IPS-18c (cell line): Measurements from ENCODE around the gene GPRC5B.

Experiments used
- H3K4me3 ChIP-seq: 2 replicates; pipeline ENCODE4 v1.7.0; 2013; ENCODE audit warnings: low read depth, mild to moderate bottlenecking, low read length, moderate library complexity; ENCODE audit not compliant: insufficient read depth
- H3K9me3 ChIP-seq: one replicate; pipeline ENCODE4 v1.6.1; 2013; ENCODE audit warnings: mild to moderate bottlenecking, low read length, moderate library complexity; ENCODE audit not compliant: control insufficient read depth, insufficient read depth

GPRC5B gene

DNA sequence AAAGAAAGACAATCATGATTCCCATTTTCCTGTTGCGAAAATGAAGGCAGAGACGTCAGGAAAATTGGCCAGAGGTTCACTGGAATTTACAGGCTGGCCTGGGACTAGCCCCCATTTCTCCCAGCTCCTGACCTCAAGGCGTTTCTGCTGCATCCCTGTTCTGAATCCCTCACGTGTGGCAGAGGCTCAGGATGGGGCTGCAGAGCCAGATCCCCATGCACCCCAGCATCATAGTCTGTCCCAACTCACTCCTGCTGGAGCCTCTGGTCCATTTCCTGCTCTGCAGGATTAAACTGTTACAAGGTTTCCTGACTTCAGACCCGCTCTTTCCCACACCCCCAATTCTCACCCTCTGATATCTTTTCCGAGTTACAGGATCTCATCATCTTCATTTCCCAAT lies 2.9 kb downstream of the GPRC5B start:
- H3K4me3 ChIP-seq = no peak overlapping the region; the same call in 1 of the 2 replicates
- H3K9me3 ChIP-seq = peaks cover 2% of the 10 kb centered on the region

DNA sequence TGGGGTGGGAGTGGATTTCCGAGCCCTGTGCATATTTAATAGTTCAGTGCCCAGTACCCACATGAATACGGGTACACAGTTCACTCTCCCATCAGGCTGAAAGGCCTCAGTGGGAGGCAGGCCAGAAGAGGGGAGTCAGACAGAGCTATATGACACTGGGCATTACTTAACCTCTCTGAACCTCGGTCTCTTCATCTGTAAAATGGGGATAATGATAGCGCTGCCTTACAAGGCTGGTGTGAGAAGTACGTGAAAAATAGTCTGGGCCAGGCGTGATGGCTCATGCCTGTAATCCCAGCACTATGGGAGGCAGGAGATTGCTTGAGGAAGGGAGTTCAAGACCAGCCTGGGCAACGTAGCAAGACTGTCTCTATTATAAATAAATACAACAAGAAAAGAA lies 3.6 kb downstream of the GPRC5B start:
- Histone ChIP-seq H3K9me3 (peaks cover 2% of the 10 kb centered on the region), H3K4me3 (no peak overlapping the region)

DNA sequence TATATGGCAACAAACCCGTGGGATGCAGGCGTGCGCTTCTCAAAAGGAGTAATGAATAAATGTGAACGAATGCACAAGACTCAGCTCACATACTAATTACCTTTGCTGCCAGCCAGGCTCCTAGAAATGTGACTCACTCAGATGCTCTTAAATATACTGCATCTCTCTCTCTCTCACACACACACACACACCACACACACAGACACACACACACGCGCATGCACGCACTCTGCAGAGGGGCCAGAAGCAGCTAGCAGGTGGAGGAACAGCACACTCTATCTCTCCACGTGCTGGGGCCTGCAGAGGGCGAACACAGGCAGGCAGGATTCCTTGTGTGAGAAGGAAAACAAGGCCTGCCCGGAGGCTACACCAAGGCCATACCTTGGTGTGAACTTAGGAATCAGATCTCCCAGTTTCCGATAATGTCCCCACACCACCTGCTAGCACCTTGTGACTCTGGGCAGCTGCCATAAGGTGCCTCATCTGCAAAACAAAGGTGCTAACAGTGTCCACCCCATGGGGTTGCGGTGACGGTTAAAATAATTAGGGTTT lies 5.3 kb downstream of the GPRC5B start:
- no peak overlapping the region for H3K4me3 ChIP-seq

DNA sequence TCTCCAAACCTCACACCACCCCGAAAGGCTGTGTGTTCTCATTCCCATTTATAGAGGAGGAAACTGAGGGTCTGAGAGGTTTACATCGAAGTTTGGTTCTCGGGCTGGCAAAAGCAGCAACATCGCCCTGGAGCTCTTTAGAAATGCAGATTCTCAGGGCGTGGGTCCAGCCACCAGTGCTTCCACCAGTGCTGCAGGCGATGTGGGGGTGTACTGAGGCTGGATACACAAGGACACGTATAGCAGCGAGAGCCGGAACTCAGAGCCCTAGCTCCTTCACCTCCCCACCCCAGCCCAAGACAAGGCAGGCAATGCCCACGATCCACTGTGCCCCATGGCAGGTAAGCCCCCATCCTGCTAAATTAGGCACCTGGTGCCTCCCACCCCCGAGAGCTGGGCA lies 5.9 kb downstream of the GPRC5B start:
- H3K9me3 ChIP-seq = no peaks in the 10 kb centered on the region
- H3K4me3 ChIP-seq = no peak overlapping the region

More for the DNA sequence above, 5.3 kb downstream of the GPRC5B start:
- H3K9me3 ChIP-seq = no peaks in the 10 kb centered on the region

GRCh38 chr16:19876501-19877059 lies 8.1 kb downstream of the GPRC5B start:
- Histone ChIP-seq H3K4me3 (no peak overlapping the region), H3K9me3 (no peaks in the 10 kb centered on the region)

GRCh38 chr16:19875900-19876299 lies 8.7 kb downstream of the GPRC5B start:
- Histone ChIP-seq H3K4me3 (no peak overlapping the region), H3K9me3 (no peaks in the 10 kb centered on the region)

- Histone ChIP-seq H3K4me3 (no peak overlapping the region), H3K9me3 (no peaks in the 10 kb centered on the region)
These were observed 9.6 kb downstream of the GPRC5B start for GRCh38 chr16:19874851-19875546.

GRCh38 chr16:19874026-19874425 lies 10.6 kb downstream of the GPRC5B start:
- no peak overlapping the region for H3K4me3 ChIP-seq
- no peaks in the 10 kb centered on the region for H3K9me3 ChIP-seq

- Histone ChIP-seq H3K9me3 (no peaks in the 10 kb centered on the region), H3K4me3 (no peak overlapping the region)
These were observed 11.7 kb downstream of the GPRC5B start for GRCh38 chr16:19872935-19873334.

DNA sequence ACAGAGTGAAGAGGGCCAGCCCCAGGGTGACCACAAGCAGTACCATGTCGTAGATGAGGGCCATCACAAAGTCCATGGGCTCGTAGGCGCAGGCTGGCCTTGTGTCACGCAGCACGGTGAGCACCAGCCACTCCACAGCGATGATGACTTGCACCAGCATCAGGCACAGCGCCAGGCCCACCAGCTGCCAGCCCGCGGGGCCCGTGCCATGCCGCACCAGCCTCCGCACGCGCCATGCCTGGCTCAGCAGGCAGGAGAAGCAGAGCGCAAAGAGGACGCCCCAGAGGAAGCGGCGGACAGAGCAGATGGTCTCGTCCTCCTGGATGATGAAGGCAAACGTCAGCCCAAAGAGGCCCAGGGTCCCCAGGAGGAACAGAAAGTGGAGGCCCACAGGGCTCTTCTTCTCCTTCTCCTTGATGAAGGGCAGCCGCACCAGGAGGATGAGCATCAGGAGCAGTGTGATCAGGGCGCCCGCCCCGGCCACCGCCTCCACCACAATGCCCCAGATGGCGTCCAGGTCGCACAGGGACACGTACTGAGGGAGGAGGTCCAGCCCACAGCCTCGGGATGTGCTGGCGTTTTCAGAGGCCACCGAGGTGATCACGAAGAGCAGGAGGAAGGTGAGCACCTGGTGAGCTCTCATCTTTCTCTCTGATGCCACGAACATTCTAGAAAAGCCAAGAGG lies 12.3 kb downstream of the GPRC5B start:
- Histone ChIP-seq H3K9me3 (no peaks in the 10 kb centered on the region), H3K4me3 (no peak overlapping the region)

DNA sequence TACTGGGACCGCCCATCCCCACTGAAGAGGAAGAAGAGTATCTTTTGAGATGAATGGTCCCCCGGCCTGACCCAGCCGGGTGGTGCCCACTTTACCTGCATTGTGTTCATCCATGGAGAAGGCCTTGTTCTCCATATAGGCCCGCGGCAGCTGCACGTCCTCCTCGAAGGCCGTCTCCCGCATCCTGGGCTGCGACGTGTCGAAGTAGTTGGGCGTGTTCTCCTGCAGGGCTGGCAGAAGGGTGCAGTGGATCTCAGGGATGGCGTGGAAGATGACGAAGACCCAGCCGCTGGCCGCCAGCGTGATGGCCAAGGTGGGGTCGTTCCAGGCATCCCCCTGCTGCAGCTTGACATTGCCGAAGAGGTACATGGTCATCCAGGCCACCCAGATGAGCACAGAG lies 12.9 kb downstream of the GPRC5B start:
- no peaks in the 10 kb centered on the region for H3K9me3 ChIP-seq
- H3K4me3 ChIP-seq = no peak overlapping the region

- no peak overlapping the region for H3K4me3 ChIP-seq
- H3K9me3 ChIP-seq = no peaks in the 10 kb centered on the region
These were observed 16.2 kb downstream of the GPRC5B start for GRCh38 chr16:19868421-19868820.

DNA sequence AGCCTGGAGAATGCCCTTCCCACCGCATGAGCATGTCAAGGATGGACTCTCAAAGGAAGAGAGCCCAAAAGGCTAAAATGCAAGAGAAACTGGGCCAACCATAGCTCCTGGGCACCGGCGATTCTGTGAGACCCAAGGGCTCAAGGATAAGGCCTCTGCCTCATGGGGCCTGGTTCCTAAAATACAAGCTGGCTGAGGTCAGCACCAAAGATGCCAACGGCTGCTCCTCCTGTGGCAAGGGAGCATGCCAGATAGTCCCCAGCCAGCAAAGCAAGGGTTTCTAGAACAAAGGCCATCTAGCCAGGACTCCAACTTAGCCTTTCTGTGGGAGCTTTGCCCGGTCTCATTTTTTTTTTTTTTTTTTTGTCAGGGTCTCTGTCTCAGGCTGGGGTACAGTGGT lies 20.1 kb downstream of the GPRC5B start:
- Histone ChIP-seq H3K9me3 (no peaks in the 10 kb centered on the region), H3K4me3 (no peak overlapping the region)

GRCh38 chr16:19863990-19864389 lies 20.7 kb downstream of the GPRC5B start:
- peaks cover 3% of the 10 kb centered on the region for H3K9me3 ChIP-seq
- H3K4me3 ChIP-seq = no peak overlapping the region

DNA sequence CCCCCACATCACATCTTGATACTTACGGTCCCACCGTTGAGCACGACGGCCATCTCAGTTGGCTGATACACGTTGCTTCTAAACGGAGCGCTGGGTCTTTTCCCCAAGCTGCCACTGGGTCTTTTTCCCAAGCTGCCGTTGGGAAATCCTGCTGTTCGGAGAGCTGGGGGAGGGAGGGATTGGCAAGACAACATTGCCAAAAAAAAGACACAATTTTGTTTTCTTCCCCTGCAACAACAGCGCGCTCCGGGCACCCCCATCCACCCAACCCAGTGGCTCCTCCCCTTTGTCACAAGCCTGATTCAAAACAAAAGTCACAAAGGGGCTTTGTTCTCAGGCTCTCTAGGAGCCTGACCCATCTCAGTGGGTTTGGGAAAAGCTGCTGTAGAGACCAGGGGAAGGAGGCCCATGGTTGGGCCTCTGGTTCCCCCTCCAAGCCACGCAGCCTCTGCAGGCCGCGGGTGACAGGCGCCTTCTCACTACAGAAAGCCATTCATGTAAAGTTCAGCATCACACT lies 22.8 kb downstream of the GPRC5B start:
- Histone ChIP-seq H3K4me3 (peak overlapping the region; percentile 42), H3K9me3 (peaks cover 4% of the 10 kb centered on the region)

DNA sequence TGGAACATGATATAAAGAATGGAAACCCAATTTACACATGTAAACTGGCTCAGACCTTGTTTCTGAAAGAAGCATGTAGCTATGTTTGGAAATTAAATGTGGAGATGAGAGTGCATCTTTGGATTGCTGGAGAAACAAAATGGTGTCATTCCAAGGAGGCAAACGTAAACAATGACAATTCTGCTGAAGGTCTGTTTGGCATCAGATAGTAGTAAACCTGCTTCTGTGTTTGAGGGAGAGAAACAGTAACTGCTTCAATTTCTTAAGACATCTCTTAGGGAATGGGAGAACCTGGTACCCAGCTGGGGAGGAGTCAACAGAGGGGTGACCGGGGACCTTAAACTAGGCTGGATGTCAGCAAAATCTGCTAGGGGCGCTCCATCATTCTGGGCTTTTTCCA lies 23.5 kb downstream of the GPRC5B start:
- H3K4me3 ChIP-seq = peak overlapping the region; percentile 42; the same call in 1 of the 2 replicates
- peaks cover 4% of the 10 kb centered on the region for H3K9me3 ChIP-seq

- peak overlapping the region; percentile 36 for H3K4me3 ChIP-seq
These were observed 24.2 kb downstream of the GPRC5B start for GRCh38 chr16:19860166-19861041.

More at GRCh38 chr16:19860166-19861041, 24.2 kb downstream of the GPRC5B start:
- peaks cover 4% of the 10 kb centered on the region for H3K9me3 ChIP-seq
